Esophagus squamous epithelium (tissue), 5 donors: Measurements from ENCODE around the gene TRAF3. TPM values are rescaled to one million over a fixed set of nuclear protein-coding genes. Genes with fewer than 3 reads are reported as not detected.

ENCODE experiments used
- DNase-seq: peaks from one replicate; lab custom pipeline; 2025; lab: John Stamatoyannopoulos, UW
- H3K27ac ChIP-seq, 4 donors: fragments of 200-600 bp; sonication (generic); one replicate each; pipeline ENCODE4 v1.5.1; 2016 to 2019; ENCODE audit warnings: mild to moderate bottlenecking in 1 of 4
- H3K27me3 ChIP-seq, 4 donors: fragments of 200-600 bp; sonication (generic); 1 replicate in 3 of 4; 2 replicates in 1 of 4; pipeline versions ENCODE4 v1.5.1 to v1.6.0; 2017 to 2021; ENCODE audit warnings: antibody characterized with exemption in 1 of 4
- H3K36me3 ChIP-seq, 3 donors: fragments of 200-600 bp; sonication (generic); one replicate each; pipeline ENCODE4 v1.5.1; 2016 to 2019
- H3K4me1 ChIP-seq, 3 donors: fragments of 200-600 bp; sonication (generic); one replicate each; pipeline ENCODE4 v1.5.1; 2017 to 2019
- H3K4me3 ChIP-seq, 4 donors: fragments of 200-600 bp; sonication (generic); 1 replicate in 3 of 4; 2 replicates in 1 of 4; pipeline ENCODE4 v1.5.1; 2016 to 2019; ENCODE audit warnings: mild to moderate bottlenecking in 2 of 4, moderate library complexity in 1 of 4
- H3K9me3 ChIP-seq, 3 donors: fragments of 200-600 bp; sonication (generic); one replicate each; pipeline ENCODE4 v1.5.1; 2016 to 2019
- CTCF ChIP-seq, 6 experiments: fragments of 450-650 bp in 4 of 6; fragments of 200-600 bp in 2 of 6; sonication (generic) in 2 of 6; IDR thresholded peaks; one replicate each; pipeline ENCODE4 v1.5.1; 2016 to 2019; ENCODE audit warnings: antibody characterized with exemption in 6 of 6, mild to moderate bottlenecking in 4 of 6, moderate library complexity in 4 of 6
- POLR2A ChIP-seq, 4 donors: fragments of 450-650 bp; IDR thresholded peaks; one replicate each; pipeline ENCODE4 v1.6.1; 2017; ENCODE audit warnings: antibody characterized with exemption in 4 of 4, mild to moderate bottlenecking in 4 of 4, moderate library complexity in 3 of 4
- WGBS, 2 donors: methylation state at CpG; one replicate each; pipeline ENCODE4 v1.1.5; 2018; 5-methylcytosine and 5-hydroxymethylcytosine counted together
- intact Hi-C: fragments of 100-400 bp; cut with DNase I; formaldehyde crosslinking; loops from one replicate; pipeline ENCODE4 v1.15.0; 2022
- total RNA-seq, 4 donors: library from RNA; depleted of rRNA; stranded (reverse); fragments of >200 nt; gene quantifications; one replicate each; pipeline ENCODE4 v1.1.0, GENCODE V29; 2016
- donor health status: DM: yes; HTN: yes; CAD: no.

TRAF3 gene
- total RNA-seq, 4 donors from 2014 or later, result 11.2 to 19.3 (median 13.2) TPM

GRCh38 chr14:102907303-102907844, 130.1 kb downstream of the TRAF3 start:
- no peaks in the 10 kb centered on the region for H3K4me1 ChIP-seq
- no peak for DNase-seq
- peaks cover 0 to 77% (median 11%) of the 10 kb centered on the region in 3 donors for H3K36me3 ChIP-seq
- no peaks in the 10 kb centered on the region for H3K9me3 ChIP-seq
- WGBS, 2 donors, result 90 to 93% methylated on average over 7 to 30 of the region's 33 CpGs
- intact Hi-C loops, result no loop called here
- H3K27ac ChIP-seq, result no peak overlapping the region
- no peaks in the 10 kb centered on the region for H3K27me3 ChIP-seq
- no peak overlapping the region for H3K4me3 ChIP-seq
- TF ChIP-seq POLR2A (IDR thresholded peaks at IDR 0.05) (no peak), CTCF (IDR thresholded peaks at IDR 0.05) (no peak)

DNA sequence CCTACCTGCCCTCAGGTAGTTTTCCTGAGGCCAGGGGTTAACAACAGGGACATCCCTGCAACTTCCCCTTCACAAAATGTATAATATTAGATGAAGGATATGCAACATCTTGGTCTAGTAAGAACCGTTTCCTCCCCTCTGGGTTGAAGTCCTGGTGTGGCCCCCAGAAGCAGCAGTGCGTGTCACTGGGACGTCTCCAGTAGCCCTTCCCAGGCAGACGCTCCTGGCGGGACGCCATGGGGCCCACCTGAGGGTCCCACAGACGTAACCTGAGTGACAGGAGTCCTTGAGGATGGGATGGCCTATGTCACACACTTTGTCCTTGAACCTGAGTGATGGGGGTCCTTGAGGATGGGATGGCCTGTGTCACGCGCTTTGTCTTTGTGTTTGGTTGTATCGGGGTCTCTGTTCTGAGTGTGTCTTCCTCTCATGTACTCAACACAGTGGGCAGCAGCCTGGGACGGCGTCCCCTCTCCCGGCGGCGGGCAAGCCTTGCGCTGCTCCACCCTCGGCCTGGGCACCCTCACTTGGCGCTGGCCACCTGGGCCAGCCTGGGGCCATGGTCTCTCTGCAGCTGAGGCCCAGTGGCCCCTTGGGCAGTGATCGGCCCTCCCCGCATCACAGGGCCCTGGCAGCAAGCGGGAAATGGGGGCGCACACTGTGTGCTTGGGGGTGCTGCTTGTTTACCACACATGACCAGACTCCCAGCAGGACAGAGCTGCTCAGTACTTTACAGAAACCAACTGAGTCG, 130.9 kb downstream of the TRAF3 start:
- Histone ChIP-seq H3K4me1 (no peaks in the 10 kb centered on the region), H3K4me3 (no peak overlapping the region), H3K36me3 (peaks cover 0 to 72% (median 11%) of the 10 kb centered on the region in 3 donors), H3K27ac (no peak overlapping the region), H3K9me3 (no peaks in the 10 kb centered on the region), H3K27me3 (no peaks in the 10 kb centered on the region)
- no peak for TF ChIP-seq POLR2A (IDR thresholded peaks at IDR 0.05)
- TF ChIP-seq CTCF (IDR thresholded peaks at IDR 0.05), result no peak
- WGBS, 2 donors, result 57 to 96% methylated on average over 1 to 10 of the region's 23 CpGs
- intact Hi-C loops, result no loop called here
- DNase-seq, result no peak

DNA sequence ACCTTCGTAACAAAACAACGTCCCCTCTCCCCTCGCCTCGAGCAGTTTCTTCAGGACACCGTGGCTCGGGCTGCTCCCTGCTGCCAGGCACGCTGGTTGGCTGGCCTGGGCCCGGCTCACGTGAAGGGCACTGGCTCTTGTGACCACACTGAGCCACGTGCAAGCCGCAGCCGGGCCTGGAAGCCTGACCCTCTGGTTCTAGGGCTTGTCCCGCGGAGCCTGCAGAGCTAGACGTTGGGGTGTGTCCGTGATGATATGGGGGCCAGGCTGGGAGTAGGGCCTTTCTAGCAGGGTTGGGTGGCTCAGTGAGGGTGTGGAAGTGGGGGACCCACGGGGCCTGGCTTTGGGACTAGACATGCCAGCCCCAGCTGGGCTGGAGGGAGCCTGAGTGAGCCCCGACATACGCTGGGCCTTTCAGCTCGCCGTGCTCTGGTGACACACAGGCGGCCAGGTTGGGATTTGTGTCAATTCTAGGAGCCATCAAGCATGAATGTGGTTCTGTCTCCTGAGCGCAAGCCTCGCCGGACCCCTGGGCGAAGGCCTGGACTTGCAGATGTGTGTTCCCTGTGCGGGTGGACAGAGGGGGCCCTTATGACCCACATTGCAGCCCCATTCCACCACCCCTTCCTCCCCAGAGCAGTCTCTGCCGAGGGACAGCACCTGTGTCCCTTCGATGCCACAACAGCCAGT, 131.7 kb downstream of the TRAF3 start:
- TF ChIP-seq CTCF (IDR thresholded peaks at IDR 0.05) (no peak), POLR2A (IDR thresholded peaks at IDR 0.05) (no peak)
- intact Hi-C loops, result no loop called here

DNA sequence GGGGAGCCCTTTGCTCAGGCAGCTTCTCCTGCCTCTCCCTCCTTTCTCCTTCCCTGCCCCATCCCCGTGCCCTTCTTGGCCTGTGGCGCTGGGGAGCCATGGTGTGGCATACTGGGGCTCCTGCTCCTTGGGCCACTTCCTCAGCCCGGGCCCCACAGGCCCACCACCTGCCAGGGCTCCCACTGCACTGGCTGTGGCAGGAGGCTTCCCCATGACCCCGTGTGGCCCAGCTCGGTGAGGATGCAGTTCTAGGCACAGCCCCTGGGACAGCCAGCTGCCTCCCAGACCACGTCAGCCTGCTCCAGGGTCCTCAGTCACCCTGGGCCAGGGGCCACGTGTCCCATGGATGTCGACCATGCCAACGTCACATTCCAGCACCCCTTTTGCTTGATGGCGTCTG, 132.2 kb downstream of the TRAF3 start:
- Histone ChIP-seq H3K36me3 (peaks cover 0 to 59% (median 6%) of the 10 kb centered on the region in 3 donors), H3K9me3 (no peaks in the 10 kb centered on the region), H3K27me3 (no peaks in the 10 kb centered on the region), H3K27ac (no peak overlapping the region), H3K4me3 (no peak overlapping the region), H3K4me1 (no peaks in the 10 kb centered on the region)
- DNase-seq, result no peak
- TF ChIP-seq POLR2A (IDR thresholded peaks at IDR 0.05) (no peak), CTCF (IDR thresholded peaks at IDR 0.05) (no peak)
- 86 to 96% methylated on average over 7 to 8 of the region's 10 CpGs for WGBS, 2 donors
- intact Hi-C loops, result no loop called here

More for the DNA sequence above, 131.7 kb downstream of the TRAF3 start:
- Histone ChIP-seq H3K9me3 (no peaks in the 10 kb centered on the region), H3K4me3 (no peak overlapping the region), H3K36me3 (peaks cover 0 to 64% (median 6%) of the 10 kb centered on the region in 3 donors), H3K27ac (no peak overlapping the region), H3K27me3 (no peaks in the 10 kb centered on the region), H3K4me1 (no peaks in the 10 kb centered on the region)
- 90 to 96% methylated on average over 12 to 14 of the region's 29 CpGs for WGBS, 2 donors
- DNase-seq, result no peak

- no peaks in the 10 kb centered on the region for H3K27me3 ChIP-seq
- H3K27ac ChIP-seq, result no peak overlapping the region
- WGBS, 2 donors, result 93% methylated on average over 3 to 4 of the region's 10 CpGs
- H3K36me3 ChIP-seq, result peaks cover 0 to 56% (median 6%) of the 10 kb centered on the region in 3 donors
- H3K9me3 ChIP-seq, result no peaks in the 10 kb centered on the region
- intact Hi-C loops, result loop anchor here (5.0 kb wide), 1 partner anchor 138 kb away; no protein-coding TSS in a partner anchor
- H3K4me1 ChIP-seq, result no peaks in the 10 kb centered on the region
- no peak for TF ChIP-seq CTCF (IDR thresholded peaks at IDR 0.05)
- no peak for DNase-seq
- H3K4me3 ChIP-seq, result no peak overlapping the region
Observed at GRCh38 chr14:102909911-102910310, 132.7 kb downstream of the TRAF3 start.
